ENCODE data around the gene RBBP8NL.

GRCh38 chr20:62427172-62428001, at the start of gene RBBP8NL:
- TF ChIP-seq HDAC2 (IDR thresholded peaks at IDR 0.05) (no peak), CTCF (IDR thresholded peaks at IDR 0.05) (no peak), ZNF302 (CRISPR knock-in tag; IDR thresholded peaks at IDR 0.05) (no peak), NR3C1 (IDR thresholded peaks at IDR 0.05) (no peak), USF2 (IDR thresholded peaks at IDR 0.05) (no peak), POLR2A (IDR thresholded peaks at IDR 0.05; ENCODE audit: low read length) (no peak)
